ENCODE results near the gene RTBDN.

DNA sequence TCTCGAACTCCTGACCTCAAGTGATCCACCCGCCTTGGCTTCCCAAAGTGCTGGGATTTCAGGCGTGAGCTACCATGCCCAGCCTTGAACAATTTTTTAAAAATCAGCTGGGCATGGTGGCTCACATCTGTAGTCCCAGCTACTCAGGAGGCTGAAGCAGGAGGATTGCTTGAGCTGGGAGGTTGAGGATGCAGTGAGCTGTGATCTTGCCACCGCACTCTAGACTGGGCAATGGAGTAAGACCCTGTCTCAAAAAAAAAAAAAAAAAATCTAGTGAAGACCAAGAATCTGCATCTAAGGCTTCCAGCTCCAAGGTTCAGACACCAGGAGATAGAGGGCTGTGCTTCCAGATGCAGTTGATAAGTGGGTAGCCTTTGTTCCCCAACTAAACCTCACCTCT lies 29.8 kb upstream of the RTBDN start:
- no peak for TF ChIP-seq SIN3A (IDR thresholded peaks at IDR 0.05; ENCODE audit: borderline replicate concordance, insufficient read depth, low read length)
- TF ChIP-seq, protein P1, sequence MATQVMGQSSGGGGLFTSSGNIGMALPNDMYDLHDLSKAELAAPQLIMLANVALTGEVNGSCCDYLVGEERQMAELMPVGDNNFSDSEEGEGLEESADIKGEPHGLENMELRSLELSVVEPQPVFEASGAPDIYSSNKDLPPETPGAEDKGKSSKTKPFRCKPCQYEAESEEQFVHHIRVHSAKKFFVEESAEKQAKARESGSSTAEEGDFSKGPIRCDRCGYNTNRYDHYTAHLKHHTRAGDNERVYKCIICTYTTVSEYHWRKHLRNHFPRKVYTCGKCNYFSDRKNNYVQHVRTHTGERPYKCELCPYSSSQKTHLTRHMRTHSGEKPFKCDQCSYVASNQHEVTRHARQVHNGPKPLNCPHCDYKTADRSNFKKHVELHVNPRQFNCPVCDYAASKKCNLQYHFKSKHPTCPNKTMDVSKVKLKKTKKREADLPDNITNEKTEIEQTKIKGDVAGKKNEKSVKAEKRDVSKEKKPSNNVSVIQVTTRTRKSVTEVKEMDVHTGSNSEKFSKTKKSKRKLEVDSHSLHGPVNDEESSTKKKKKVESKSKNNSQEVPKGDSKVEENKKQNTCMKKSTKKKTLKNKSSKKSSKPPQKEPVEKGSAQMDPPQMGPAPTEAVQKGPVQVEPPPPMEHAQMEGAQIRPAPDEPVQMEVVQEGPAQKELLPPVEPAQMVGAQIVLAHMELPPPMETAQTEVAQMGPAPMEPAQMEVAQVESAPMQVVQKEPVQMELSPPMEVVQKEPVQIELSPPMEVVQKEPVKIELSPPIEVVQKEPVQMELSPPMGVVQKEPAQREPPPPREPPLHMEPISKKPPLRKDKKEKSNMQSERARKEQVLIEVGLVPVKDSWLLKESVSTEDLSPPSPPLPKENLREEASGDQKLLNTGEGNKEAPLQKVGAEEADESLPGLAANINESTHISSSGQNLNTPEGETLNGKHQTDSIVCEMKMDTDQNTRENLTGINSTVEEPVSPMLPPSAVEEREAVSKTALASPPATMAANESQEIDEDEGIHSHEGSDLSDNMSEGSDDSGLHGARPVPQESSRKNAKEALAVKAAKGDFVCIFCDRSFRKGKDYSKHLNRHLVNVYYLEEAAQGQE (IDR thresholded peaks at IDR 0.05; ENCODE audit: insufficient read depth in 1 of 2, low read depth in 2 of 2, low read length in 2 of 2) = no peak
- no peak for TF ChIP-seq POLR2AphosphoS5 (IDR thresholded peaks at IDR 0.05; ENCODE audit: low read depth, low read length)
- no peak for TF ChIP-seq TAF1 (IDR thresholded peaks at IDR 0.05; ENCODE audit: borderline replicate concordance, insufficient read depth, low read length)

Measured in PFSK-1 (cell line).